A549 (cell line): Measurements from ENCODE around the gene RELT. TPM values are rescaled to one million over a fixed set of nuclear protein-coding genes. Genes with fewer than 3 reads are reported as not detected.
A peak's percentile ranks its signal among the peaks of the same experiment; 100 is the strongest.

Experiments used
- ATAC-seq, 2 experiments: fragments of 200-7000 bp in 1 of 2; fragments of >200 bp in 1 of 2; cut with Nextera tagmentation in 1 of 2; cut with Tn5 transposase in 1 of 2; 3 replicates each; pipeline versions ENCODE4 v1.8.0 to v1.9.1; 2018 to 2020; ENCODE audit warnings: mild to moderate bottlenecking in 1 of 2, moderate library complexity in 1 of 2
- CTCF ChIA-PET: fragments of 300-600 bp; sonication (Branson Sonifier 250); formaldehyde crosslinking; extraction: SDS; loops from one replicate; lab custom pipeline; 2021; ENCODE audit warnings: antibody characterized with exemption, inconsistent platforms; lab: Yijun Ruan, JAX
- POLR2A ChIA-PET: fragments of 350-600 bp; formaldehyde crosslinking; extraction: SDS; loops from one replicate; lab custom pipeline; 2021; ENCODE audit warnings: antibody characterized with exemption, inconsistent platforms; lab: Yijun Ruan, JAX
- DNase-seq, 2 experiments: peaks; one replicate each; pipeline versions ENCODE4 v3.0.0 to v3.0.0-alpha.2; 2011 to 2016; ENCODE audit warnings: low read depth in 1 of 2, low spot score in 1 of 2
- FAIRE-seq: peaks from 2 replicates; lab custom pipeline; 2011; peaks lifted over from hg19 to GRCh38; lab: Jason Lieb, UNC
- H3K27ac ChIP-seq, 2 experiments: fragments of >200 bp; sonication (Bioruptor Twin); formaldehyde crosslinking; 3 replicates each; pipeline ENCODE4 v1.5.1; 2016 to 2017
- H3K4me1 ChIP-seq: fragments of >200 bp; sonication (Bioruptor Twin); formaldehyde crosslinking; 3 replicates; pipeline ENCODE4 v1.6.1; 2016
- H3K4me2 ChIP-seq: fragments of >200 bp; sonication (Bioruptor Twin); formaldehyde crosslinking; 3 replicates; pipeline ENCODE4 v1.6.1; 2016
- H3K4me3 ChIP-seq: fragments of >200 bp; sonication (Bioruptor Twin); formaldehyde crosslinking; 3 replicates; pipeline ENCODE4 v1.5.1; 2016
- H3K9me3 ChIP-seq: fragments of >200 bp; sonication (Bioruptor Twin); formaldehyde crosslinking; 3 replicates; pipeline ENCODE4 v1.6.1; 2016
- CHD2 ChIP-seq: fragments of 150-350 bp; IDR thresholded peaks from 2 replicates; pipeline ENCODE4 v1.6.1; 2014; ENCODE audit warnings: low read length; ENCODE audit not compliant: partially characterized antibody
- EHMT2 ChIP-seq: fragments of 200-600 bp; sonication (generic); IDR thresholded peaks from 2 replicates; pipeline ENCODE4 v1.6.1; 2016; ENCODE audit warnings: antibody characterized with exemption, low read depth, mild to moderate bottlenecking, moderate library complexity
- FOXS1 ChIP-seq: fragments of 250-450 bp; sonication (Bioruptor Pico); IDR thresholded peaks from 2 replicates; pipeline ENCODE4 v1.5.0; 2020; ENCODE audit warnings: mild to moderate bottlenecking, moderate library complexity
- HEYL ChIP-seq: fragments of 250-450 bp; sonication (Bioruptor Pico); IDR thresholded peaks from 2 replicates; pipeline ENCODE4 v1.8.0; 2021; ENCODE audit warnings: mild to moderate bottlenecking, moderate library complexity
- KDM5A ChIP-seq: fragments of 200-600 bp; sonication (generic); IDR thresholded peaks from 2 replicates; pipeline ENCODE4 v1.6.1; 2016; ENCODE audit warnings: antibody characterized with exemption, mild to moderate bottlenecking
- MAZ ChIP-seq: fragments of 150-350 bp; IDR thresholded peaks from 2 replicates; pipeline ENCODE4 v1.6.1; 2014; ENCODE audit warnings: antibody characterized with exemption, low read depth, low read length, borderline replicate concordance
- POLR2AphosphoS2 ChIP-seq: conservative IDR thresholded peaks from 2 replicates; pipeline ENCODE4 v1.6.1; 2012; ENCODE audit warnings: low read length, improper control_type of control experiment, inconsistent platforms
- RARB ChIP-seq: fragments of 250-450 bp; sonication (Bioruptor Pico); IDR thresholded peaks from 2 replicates; pipeline ENCODE4 v1.8.0; 2021; ENCODE audit warnings: mild to moderate bottlenecking, moderate library complexity
- RCOR1 ChIP-seq: fragments of 150-350 bp; IDR thresholded peaks from 2 replicates; pipeline ENCODE4 v1.6.1; 2014; ENCODE audit warnings: antibody characterized with exemption, low read length, low read depth
- ZC3H11A ChIP-seq: fragments of 450-650 bp; IDR thresholded peaks from 2 replicates; pipeline ENCODE4 v1.6.1; 2014; ENCODE audit warnings: antibody characterized with exemption, mild to moderate bottlenecking
- ZFP36 ChIP-seq: fragments of 450-650 bp; IDR thresholded peaks from 2 replicates; pipeline ENCODE4 v1.6.1; 2014; ENCODE audit warnings: borderline replicate concordance; ENCODE audit not compliant: partially characterized antibody
- ZNF302 ChIP-seq: fragments of 250-450 bp; sonication (Bioruptor Pico); IDR thresholded peaks from 2 replicates; pipeline ENCODE4 v1.9.0; 2021; ENCODE audit warnings: inconsistent platforms, mild to moderate bottlenecking, moderate library complexity
- ZSCAN20 ChIP-seq: fragments of 250-450 bp; sonication (Bioruptor Pico); IDR thresholded peaks from 2 replicates; pipeline ENCODE4 v1.8.0; 2022; ENCODE audit warnings: mild to moderate bottlenecking, moderate library complexity
- WGBS: methylation state at CpG from one replicate; pipeline ENCODE4 v1.1.6; 2017; ENCODE audit errors: missing lambda C conversion rate; 5-methylcytosine and 5-hydroxymethylcytosine counted together
- polyA plus RNA-seq, 4 experiments: library from polyadenylated mRNA; depleted of rRNA in 3 of 4; stranded (reverse); fragments of >200 nt; fragmentation: RNase III in 1 of 4; extraction: RNeasy Plus Mini Kit Qiagen cat#74134 plus additional on column Dnase treatment in 1 of 4; gene quantifications; 2 replicates in 3 of 4; 3 replicates in 1 of 4; pipeline ENCODE4 v1.2.3, GENCODE V29; 2011 to 2017
- TF ChIP-seq, protein P1 (sequence below): fragments of 150-350 bp; IDR thresholded peaks from 2 replicates; pipeline ENCODE4 v1.6.1; 2014; ENCODE audit warnings: low read depth, mild to moderate bottlenecking, low read length
- TF ChIP-seq, protein P2 (sequence below): IDR thresholded peaks from 2 replicates; pipeline ENCODE4 v1.6.1; 2012
- TF ChIP-seq, protein P3 (sequence below): IDR thresholded peaks from 2 replicates; pipeline ENCODE4 v1.6.1; 2012
- TF ChIP-seq, protein P4 (sequence below): fragments of 450-650 bp; IDR thresholded peaks from 2 replicates; pipeline ENCODE4 v1.6.1; 2014; ENCODE audit warnings: antibody characterized with exemption

RELT gene
- polyA plus RNA-seq, 2 of the 4 experiments (the other 2 are of a cell fraction) = 2.9 to 5.2 TPM

DNA sequence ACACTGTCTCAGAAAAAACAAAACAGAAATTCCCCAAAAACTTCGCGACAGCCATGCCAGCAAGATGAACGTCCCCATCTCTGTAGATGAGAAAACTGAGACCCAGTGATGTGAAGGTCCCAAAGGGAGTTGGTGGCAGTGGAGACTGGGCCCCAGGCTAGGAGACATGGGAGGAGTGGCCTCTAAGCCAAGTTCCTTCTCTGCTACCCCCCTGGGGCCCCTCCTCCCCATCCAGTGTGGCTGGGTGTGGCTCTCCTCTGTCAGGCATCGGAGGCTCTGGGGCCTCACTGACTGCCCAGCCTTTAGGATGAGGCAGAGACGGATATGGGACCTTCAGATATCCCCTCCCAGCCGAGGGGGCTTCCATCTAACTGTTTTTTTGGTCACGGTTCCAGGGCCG lies 9.8 kb downstream of the RELT start:
- no peak for FAIRE-seq
- TF ChIP-seq, protein P1, sequence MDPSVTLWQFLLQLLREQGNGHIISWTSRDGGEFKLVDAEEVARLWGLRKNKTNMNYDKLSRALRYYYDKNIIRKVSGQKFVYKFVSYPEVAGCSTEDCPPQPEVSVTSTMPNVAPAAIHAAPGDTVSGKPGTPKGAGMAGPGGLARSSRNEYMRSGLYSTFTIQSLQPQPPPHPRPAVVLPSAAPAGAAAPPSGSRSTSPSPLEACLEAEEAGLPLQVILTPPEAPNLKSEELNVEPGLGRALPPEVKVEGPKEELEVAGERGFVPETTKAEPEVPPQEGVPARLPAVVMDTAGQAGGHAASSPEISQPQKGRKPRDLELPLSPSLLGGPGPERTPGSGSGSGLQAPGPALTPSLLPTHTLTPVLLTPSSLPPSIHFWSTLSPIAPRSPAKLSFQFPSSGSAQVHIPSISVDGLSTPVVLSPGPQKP = no peak
- TF ChIP-seq EHMT2 (no peak), POLR2AphosphoS2 (0 out of 2 replicates have a peak, but pooled peaks have one; percentile 33), ZC3H11A (no peak)
- TF ChIP-seq, protein P2, sequence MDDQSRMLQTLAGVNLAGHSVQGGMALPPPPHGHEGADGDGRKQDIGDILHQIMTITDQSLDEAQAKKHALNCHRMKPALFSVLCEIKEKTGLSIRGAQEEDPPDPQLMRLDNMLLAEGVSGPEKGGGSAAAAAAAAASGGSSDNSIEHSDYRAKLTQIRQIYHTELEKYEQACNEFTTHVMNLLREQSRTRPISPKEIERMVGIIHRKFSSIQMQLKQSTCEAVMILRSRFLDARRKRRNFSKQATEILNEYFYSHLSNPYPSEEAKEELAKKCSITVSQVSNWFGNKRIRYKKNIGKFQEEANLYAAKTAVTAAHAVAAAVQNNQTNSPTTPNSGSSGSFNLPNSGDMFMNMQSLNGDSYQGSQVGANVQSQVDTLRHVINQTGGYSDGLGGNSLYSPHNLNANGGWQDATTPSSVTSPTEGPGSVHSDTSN = no peak
- Histone ChIP-seq H3K9me3 (no peaks in the 10 kb centered on the region), H3K4me1 (peaks cover 77% of the 10 kb centered on the region), H3K4me2 (peak overlapping the region; percentile 30), H3K4me3 (no peak overlapping the region), H3K27ac (peak overlapping the region; percentile 43 to 80; a peak in 5 of 6 replicates)
- 86% methylated on average over 7 of the region's 8 CpGs for WGBS
- POLR2A ChIA-PET = no interaction called here
- ATAC-seq = no peak
- DNase-seq = no peak
- CTCF ChIA-PET = interaction anchor here (1.5 to 39.3 kb wide), 4 partner anchors 7 to 79 kb away, joined by 4 to 667 read pairs (median 344); partner anchors contain the start of gene RELT

DNA sequence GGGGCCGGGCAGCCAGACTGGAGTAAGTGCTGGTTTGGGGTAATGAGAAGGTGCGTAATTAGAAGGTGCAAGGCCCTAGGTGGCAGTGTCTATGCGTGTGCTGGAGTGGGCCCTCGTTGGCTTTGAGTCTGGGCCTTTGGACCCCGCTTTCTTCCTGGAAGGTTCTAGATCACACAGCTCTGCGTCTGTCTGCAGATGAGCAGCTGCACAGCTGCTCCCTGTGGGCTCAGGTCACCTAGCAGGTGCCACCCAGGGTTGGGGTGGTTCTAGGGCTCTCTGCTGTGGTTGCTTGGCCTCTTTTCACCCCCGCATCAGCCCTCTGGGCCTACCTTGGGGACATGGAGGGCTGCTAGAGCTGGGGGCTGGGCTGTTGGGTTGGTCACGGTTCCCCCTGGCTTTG lies 10.3 kb downstream of the RELT start:
- POLR2A ChIA-PET = no interaction called here
- TF ChIP-seq, protein P3, sequence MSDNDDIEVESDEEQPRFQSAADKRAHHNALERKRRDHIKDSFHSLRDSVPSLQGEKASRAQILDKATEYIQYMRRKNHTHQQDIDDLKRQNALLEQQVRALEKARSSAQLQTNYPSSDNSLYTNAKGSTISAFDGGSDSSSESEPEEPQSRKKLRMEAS = no peak
- TF ChIP-seq HEYL (CRISPR knock-in tag) (no peak), ZFP36 (no peak), MAZ (no peak), ZSCAN20 (no peak), FOXS1 (no peak), ZNF302 (CRISPR knock-in tag) (no peak), RARB (CRISPR knock-in tag) (no peak), CHD2 (no peak), RCOR1 (no peak)
- TF ChIP-seq, protein P4, sequence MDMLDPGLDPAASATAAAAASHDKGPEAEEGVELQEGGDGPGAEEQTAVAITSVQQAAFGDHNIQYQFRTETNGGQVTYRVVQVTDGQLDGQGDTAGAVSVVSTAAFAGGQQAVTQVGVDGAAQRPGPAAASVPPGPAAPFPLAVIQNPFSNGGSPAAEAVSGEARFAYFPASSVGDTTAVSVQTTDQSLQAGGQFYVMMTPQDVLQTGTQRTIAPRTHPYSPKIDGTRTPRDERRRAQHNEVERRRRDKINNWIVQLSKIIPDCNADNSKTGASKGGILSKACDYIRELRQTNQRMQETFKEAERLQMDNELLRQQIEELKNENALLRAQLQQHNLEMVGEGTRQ = no peak
- TF ChIP-seq, all 56 proteins: peak for 0
- Histone ChIP-seq H3K9me3 (no peaks in the 10 kb centered on the region), H3K27ac (peak overlapping the region; percentile 43 to 80; a peak in 4 of 6 replicates), H3K4me1 (peaks cover 77% of the 10 kb centered on the region), H3K4me2 (no peak overlapping the region; the same call in 2 of the 3 replicates), H3K4me3 (no peak overlapping the region)
- CTCF ChIA-PET = interaction anchor here (24.4 kb wide), 1 partner anchor 20 kb away, joined by 667 read pairs; the partner anchor contains the start of gene RELT
- ATAC-seq (no peak), DNase-seq (no peak), FAIRE-seq (no peak)
- WGBS = 89% methylated on average over 7 of the region's 8 CpGs

DNA sequence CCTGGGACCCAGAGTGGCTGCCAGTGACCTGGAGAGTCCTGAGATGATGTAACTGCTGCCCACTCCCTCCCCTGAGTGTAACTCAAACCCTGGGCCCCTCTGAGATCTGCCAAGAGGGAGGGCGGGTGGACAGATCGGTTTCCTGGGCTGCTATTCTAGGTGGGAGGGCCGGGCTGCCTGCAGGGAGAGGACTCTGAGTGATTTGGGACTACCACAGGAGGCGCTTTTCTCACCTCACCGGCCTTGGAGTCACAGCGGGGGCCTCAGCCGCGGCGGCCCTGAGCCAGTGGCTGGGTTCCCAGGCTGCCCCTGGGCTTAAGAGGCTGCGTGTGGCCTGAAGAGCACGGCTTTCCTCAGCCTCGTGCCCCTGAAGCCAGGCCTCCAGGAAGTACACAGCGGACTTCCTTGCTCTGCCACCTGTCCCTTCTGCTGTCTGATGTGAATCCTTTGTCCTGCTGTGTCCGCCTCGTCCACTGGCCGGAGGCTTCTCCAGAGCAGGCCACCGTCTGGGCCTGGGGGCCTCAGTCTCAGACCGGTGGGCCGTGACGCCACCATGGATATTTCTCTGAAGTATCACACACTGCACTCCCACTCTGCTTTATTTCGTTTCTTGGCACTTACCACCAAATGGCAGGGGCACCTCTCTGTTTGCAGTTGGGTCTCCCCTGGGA lies 11.5 kb downstream of the RELT start:
- DNase-seq (no peak), FAIRE-seq (no peak), ATAC-seq (no peak)
- WGBS = 86% methylated on average over 15 of the region's 21 CpGs
- H3K27ac ChIP-seq = peak overlapping the region; percentile 57 to 82; a peak in 4 of 6 replicates
- H3K4me1 ChIP-seq = peaks cover 76% of the 10 kb centered on the region
- ChIA-PET POLR2A (no interaction called here), CTCF (interaction anchor here (1.0 to 24.4 kb wide), 6 partner anchors 10 to 98 kb away, joined by 3 to 667 read pairs (median 6); partner anchors contain the start of gene RELT)
- TF ChIP-seq ZNF302 (CRISPR knock-in tag) (no peak), ZFP36 (no peak), KDM5A (no peak)
- TF ChIP-seq, protein P3 = 0 out of 2 replicates have a peak, but pooled peaks have one; percentile 1
- no peak overlapping the region for H3K4me3 ChIP-seq
- no peaks in the 10 kb centered on the region for H3K9me3 ChIP-seq
- peak overlapping the region; percentile 57 for H3K4me2 ChIP-seq
